Umbilical cord (tissue), 2 donors: ENCODE results near the gene TMEM232. TPM values are rescaled to one million over a fixed set of nuclear protein-coding genes. Genes with fewer than 3 reads are reported as not detected.
A peak's percentile ranks its signal among the peaks of the same experiment; 100 is the strongest.
"Not testable (repeated sequence)": the region's sequence is repeated elsewhere in the genome, so short reads cannot be mapped to it uniquely, and the experiment has no call there.

ENCODE experiments used
- DNase-seq: peaks from one replicate; pipeline ENCODE4 v3.0.0-alpha.2; 2015; ENCODE audit warnings: low spot score
- total RNA-seq: library from RNA; depleted of rRNA; stranded (reverse); fragments of >200 nt; gene quantifications from one replicate; pipeline ENCODE4 v1.2.3, GENCODE V29; 2014; ENCODE audit warnings: low replicate concordance; ENCODE audit not compliant: insufficient read depth

Gene TMEM232
- 4.6 TPM for total RNA-seq

- DNase-seq, result peak; percentile 80
Measured at GRCh38 chr5:110726249-110727024, at the start of gene TMEM232. Gene TMEM232 (minus strand): TSS chr5:110726671. CDS start chr5:110667352, 59,319 bp downstream.

- no peak for DNase-seq
Measured at GRCh38 chr5:110770286-110770685, 43.8 kb upstream of the TMEM232 start.

GRCh38 chr5:110769000-110769681 is 42.7 kb upstream of the TMEM232 start:
- peak; percentile 1 for DNase-seq

- no peak for DNase-seq
Measured at GRCh38 chr5:110768138-110768860, 41.8 kb upstream of the TMEM232 start.

GRCh38 chr5:110760158-110760557 is 33.7 kb upstream of the TMEM232 start:
- no peak for DNase-seq

- DNase-seq, result peak; percentile 43
Measured at GRCh38 chr5:110757118-110757729, 30.8 kb upstream of the TMEM232 start.

GRCh38 chr5:110754181-110754580 is 27.7 kb upstream of the TMEM232 start:
- DNase-seq, result no peak

GRCh38 chr5:110753600-110753999 is 27.1 kb upstream of the TMEM232 start:
- no peak for DNase-seq

GRCh38 chr5:110752953-110753352 is 26.5 kb upstream of the TMEM232 start:
- no peak for DNase-seq

- DNase-seq, result no peak
Measured at GRCh38 chr5:110751902-110752762, 25.7 kb upstream of the TMEM232 start.

- DNase-seq, result peak; percentile 95
Measured at GRCh38 chr5:110738812-110739651, 12.6 kb upstream of the TMEM232 start, which contains the start of gene SLC25A46. Gene SLC25A46 (plus strand): TSS chr5:110739007. CDS start chr5:110739120, 113 bp downstream.

GRCh38 chr5:110738503-110738811 is 12.0 kb upstream of the TMEM232 start:
- DNase-seq, result no peak

- DNase-seq, result no peak
Measured at GRCh38 chr5:110736753-110737152, 10.3 kb upstream of the TMEM232 start.

GRCh38 chr5:110735556-110735955 is 9.1 kb upstream of the TMEM232 start:
- DNase-seq, result no peak

GRCh38 chr5:110734101-110734500 is 7.6 kb upstream of the TMEM232 start:
- no peak for DNase-seq

- not testable (repeated sequence) for DNase-seq
Measured at GRCh38 chr5:110731499-110731898, 5.0 kb upstream of the TMEM232 start.

GRCh38 chr5:110727025-110727314 is 499 bp upstream of the TMEM232 start:
- DNase-seq, result no peak

GRCh38 chr5:110718311-110718710 is 8.2 kb downstream of the TMEM232 start:
- no peak for DNase-seq

GRCh38 chr5:110716247-110717245 is 9.9 kb downstream of the TMEM232 start:
- DNase-seq, result no peak
